HG02588 (cell line): ENCODE results near the gene CEP63.
"Not testable (repeated sequence)": the region's sequence is repeated elsewhere in the genome, so short reads cannot be mapped to it uniquely, and the experiment has no call there.

ENCODE experiments used
- ATAC-seq: cut with Tn5 transposase; IDR thresholded peaks from one replicate; pipeline ENCODE4 v1.9.1; 2021; ENCODE audit warnings: mild to moderate bottlenecking, moderate library complexity; ENCODE audit not compliant: unreplicated experiment

The CEP63 gene

DNA sequence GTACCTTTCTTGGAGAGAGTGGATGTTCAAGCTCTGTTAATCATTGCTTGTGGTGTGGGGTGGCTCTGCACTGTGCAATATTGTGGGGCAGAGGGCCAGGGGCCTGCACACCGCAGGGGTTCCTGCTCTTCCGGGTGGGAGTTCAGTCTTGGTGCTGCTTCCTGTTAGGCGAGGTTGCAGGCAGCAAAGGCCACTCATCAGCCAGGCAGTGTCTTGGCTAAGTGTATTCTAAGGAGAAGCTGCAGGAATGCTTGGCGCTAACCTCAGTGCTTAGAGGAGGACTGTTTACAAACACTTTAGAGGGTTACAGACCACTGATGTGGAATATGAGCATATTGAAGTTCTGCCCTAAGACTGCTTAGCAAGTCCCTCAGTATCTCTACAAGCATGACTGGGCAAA, 81.7 kb downstream of the CEP63 start:
- no peak for ATAC-seq

DNA sequence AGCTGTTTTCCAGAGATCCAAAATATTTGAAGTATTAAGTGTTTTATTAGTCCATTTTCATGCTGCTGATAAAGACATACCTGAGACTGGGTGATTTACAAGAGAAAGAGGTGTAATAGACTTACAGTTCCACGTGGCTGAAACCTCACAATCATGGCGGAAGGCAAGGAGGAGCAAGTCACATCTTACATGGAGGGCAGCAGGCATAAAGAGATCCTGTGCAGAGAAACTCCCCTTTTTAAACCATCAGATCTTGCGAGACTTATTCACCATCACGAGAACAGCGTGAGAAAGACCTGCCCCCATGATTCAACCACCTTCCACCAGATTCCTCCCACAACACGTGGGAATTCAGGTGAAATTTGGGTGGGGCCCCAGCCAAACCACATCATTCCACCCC, 82.9 kb downstream of the CEP63 start:
- ATAC-seq: no peak

- ATAC-seq: not testable (repeated sequence)
Observed at GRCh38 chr3:134569899-134570298, 84.0 kb downstream of the CEP63 start.

- ATAC-seq: no peak
Observed at GRCh38 chr3:134576426-134576825, 90.6 kb downstream of the CEP63 start.

DNA sequence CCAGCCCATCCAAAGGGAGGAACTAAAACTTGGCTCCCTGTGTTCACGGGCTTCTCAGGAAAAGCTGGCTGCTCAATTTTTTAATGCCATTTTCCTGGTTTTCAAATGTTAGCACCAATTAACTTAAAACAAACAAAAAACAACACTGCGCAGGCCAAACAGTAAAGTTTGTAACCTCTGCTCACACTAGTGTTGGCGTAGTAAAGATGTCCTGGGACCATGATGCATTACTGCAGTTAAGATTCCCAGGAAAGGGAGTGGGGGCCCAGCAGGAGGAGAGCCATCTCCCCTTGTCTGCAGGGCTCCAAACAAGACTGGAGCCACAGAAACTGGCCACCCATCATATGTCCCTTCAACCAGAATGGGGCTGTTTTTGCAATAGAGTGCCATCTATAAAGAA, 91.0 kb downstream of the CEP63 start:
- no peak for ATAC-seq

DNA sequence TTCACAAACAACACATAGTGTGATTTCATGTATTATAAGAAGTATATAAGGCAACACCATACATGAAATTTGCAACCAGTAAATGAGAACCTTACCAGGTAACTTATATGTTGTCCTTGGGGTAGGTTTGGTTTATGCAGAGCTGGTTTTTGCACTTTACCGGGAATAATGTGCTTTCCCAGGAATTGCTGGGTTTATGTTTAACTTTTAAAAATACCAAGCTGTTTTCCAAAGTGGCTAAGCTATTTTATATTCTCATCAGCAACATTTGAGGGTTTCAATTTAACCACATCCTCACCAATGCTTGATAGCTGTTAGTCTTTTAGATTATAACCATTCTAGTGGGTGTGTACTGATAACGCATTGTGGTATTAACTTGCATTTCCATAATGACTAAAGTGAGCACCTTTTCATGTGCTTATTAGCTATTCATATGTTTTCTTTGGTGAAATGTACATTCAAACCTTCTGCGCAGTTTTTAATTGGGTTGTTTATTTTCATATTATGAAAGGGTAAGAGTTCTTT, 93.3 kb downstream of the CEP63 start:
- ATAC-seq: no peak

- ATAC-seq: no peak
Observed at GRCh38 chr3:134590766-134591165, 104.9 kb downstream of the CEP63 start.

- no peak for ATAC-seq
Observed at GRCh38 chr3:134592806-134593205, 106.9 kb downstream of the CEP63 start.

DNA sequence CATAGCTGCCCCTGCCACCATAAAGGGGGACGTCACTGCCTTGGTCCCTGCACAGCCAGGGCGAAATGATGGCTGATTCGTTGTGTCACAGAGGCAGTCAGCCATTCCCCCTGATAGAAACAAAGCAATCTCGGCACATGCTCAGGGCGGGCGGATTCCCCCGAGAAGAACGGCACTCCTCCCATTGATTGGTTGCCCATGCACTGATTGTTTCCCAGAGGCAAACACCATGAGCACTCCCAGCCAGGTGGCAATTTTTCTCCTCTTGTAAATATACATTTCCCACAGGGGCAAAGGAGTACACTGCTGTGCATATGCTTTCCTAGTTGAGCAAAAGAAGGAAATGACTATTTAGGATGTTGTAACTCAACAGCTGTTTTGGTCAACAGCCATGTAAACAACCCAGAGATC, 108.5 kb downstream of the CEP63 start:
- ATAC-seq: no peak

- ATAC-seq: not testable (repeated sequence)
Observed at GRCh38 chr3:134594986-134595385, 109.1 kb downstream of the CEP63 start.

DNA sequence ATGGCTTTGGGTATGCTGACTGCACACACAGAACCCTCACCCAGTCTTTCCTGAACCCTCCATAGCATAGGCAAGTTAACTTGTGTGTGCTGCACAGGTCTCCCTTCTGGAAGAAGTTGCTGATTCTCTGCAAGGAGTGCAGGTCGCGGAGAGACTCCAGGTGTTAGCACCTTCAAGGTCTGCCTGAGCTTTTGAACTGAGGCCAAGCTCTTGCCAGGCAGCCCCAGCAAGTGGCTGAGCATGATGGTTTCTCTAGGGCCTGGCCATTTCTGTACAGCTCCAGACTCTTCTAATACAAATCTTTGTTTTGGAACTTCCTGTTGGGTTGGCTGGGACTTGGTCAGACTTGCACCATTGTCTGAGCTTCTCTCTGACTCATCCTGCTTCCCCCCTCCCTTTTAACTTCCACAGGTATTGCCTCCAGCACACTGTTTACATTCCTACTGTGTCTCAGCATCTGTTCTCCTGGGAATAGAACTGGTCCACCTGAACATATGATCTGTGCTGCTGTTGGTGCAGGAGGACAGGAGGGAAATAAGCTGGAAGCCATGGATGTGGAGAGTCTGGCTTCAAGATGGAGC, 111.6 kb downstream of the CEP63 start:
- ATAC-seq: no peak

- ATAC-seq: no peak
Observed at GRCh38 chr3:134598763-134599545, 113.1 kb downstream of the CEP63 start.

- ATAC-seq: no peak
Observed at GRCh38 chr3:134600206-134600605, 114.3 kb downstream of the CEP63 start.

DNA sequence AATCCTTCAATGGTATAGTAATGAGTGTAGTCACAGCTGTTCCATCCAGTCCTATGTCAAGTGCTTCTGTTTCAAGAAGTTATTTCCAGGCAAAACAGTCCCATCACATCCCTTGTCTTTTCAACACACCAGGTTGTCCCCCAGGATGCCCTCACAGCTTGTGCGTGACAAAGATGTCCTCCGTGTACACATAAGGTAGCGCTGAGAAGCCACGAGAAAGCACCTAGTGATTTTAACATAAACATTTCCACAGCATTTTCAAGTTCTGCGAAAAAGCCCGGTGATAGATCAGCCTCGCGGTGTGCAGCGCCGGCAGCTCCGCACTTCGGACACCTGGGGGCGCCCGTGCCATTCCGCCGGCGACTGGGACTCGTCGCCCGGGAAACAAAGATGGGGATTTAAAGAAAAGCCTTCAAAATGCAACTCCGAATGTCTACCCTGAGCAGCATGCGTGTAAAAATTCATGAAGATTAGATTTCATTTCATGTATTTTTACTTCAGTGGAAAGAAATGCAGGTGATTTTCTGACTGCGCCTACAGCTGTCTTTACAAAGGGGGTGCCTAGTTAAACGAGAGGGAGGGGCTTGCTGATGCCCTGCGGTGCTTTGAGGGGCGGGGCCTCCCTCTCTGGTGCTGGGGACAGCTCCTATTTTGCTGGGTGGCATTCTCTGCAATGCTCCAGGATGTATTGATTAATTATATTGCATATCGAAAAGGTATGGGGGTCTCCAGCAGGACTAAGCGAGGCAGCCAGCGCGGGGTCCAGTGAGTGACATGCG, 115.0 kb downstream of the CEP63 start:
- ATAC-seq: peak; percentile 68

DNA sequence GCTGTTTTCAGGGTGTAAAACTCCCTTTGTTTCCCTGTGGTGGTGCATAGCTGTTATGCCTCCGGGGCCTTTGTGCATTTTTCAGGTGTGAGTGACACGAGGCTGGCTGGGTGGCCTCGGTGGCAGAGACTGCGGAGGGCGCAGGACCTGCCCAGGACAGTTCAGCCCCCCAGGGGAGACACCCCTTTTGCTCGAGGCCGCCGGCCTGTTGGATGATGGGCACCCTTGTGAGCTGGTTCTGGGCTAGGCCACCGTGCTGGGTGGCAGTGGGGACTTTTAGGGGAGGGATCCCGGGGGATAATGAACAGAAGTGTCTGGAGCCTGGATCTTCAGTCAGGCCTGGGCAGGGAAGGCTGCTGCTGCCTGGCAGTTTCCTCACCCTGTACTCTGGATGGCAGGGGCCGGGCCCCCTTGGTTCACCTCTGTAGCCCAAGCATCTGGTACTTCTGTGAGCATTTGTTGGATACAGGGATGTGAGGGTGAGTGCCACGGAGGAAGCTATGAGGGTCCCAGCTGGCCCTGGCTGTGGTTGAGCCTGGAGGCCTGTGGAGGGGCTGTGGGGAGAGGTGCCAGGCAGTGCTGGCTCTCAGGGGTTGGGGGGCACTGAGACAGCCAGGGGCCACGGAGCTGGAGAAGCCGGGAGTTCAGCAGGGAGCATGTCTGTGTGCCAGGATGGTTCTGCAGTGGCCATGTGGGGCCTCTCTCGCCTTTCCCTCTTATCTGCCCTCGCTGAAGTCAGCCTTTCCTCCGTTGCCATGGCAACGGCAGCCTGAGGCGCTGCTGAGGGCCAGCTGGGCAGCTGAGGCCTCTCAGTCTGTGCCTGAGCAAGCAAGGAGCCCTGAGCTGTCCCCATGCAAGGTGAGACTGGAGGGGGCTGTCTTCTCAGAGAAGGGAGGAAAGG, 115.9 kb downstream of the CEP63 start:
- ATAC-seq: no peak

- no peak for ATAC-seq
Observed at GRCh38 chr3:134602440-134602814, 116.6 kb downstream of the CEP63 start.

DNA sequence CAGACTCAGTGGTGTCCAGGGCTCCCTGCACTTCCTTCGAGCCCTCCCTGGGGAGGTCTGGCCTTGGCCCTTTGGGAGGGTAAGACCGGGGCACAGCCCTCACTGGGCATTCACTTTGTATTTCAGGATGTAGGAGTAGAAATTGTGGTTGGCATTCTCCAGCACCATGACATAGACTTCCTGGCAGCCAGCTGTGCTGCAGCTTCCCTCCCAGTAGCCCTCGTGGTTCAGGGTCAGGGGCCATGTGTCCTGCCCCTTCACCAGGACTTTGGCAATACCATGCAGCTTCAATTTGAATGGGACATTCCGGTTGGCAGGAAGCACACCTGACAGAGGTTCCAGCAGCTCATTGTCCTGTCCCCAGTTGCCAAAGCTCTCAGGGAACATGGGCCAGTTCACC, 117.6 kb downstream of the CEP63 start:
- no peak for ATAC-seq

GRCh38 chr3:134603956-134604355, 118.1 kb downstream of the CEP63 start:
- ATAC-seq: no peak

DNA sequence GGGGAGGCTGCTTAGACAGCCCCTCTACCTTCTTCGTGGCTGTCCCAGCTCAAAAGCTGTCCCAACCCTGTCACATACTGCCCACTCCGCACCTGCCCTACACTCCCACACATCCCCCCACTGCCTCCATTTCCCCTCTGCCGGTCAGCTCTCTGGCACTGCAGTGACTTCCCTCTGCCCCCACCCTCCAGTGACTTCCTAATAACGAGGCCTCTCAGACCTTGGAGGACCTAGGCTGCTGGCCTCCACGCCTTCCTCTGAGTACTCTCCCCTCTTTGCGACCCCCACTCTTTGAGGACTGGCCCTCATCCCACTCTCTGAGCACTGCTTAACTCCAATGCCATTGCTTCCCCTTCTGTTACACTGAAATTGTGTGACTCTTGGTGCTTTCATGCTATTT, 119.7 kb downstream of the CEP63 start:
- ATAC-seq: no peak
